GM12878 (cell line): ENCODE results near the gene COL25A1. TPM values are rescaled to one million over a fixed set of nuclear protein-coding genes. Genes with fewer than 3 reads are reported as not detected.

Source experiments
- ATAC-seq: fragments of 200-7000 bp; cut with Tn5 transposase; 3 replicates; pipeline ENCODE4 v1.9.1; 2020; ENCODE audit warnings: mild to moderate bottlenecking, moderate library complexity
- BruUV-seq: library from RNA; stranded (reverse); fragments of 400-500 nt; replicated peaks from 2 replicates; lab custom pipeline; 2021; lab: Mats Ljungman, UMichigan
- CTCF ChIA-PET: fragments of 300-600 bp; sonication (Branson Sonifier 250); formaldehyde crosslinking; extraction: SDS; loops from one replicate; lab custom pipeline; 2021; ENCODE audit warnings: inconsistent platforms; lab: Yijun Ruan, JAX
- POLR2A ChIA-PET: fragments of 350-600 bp; formaldehyde crosslinking; extraction: SDS; loops from one replicate; lab custom pipeline; 2021; ENCODE audit warnings: inconsistent platforms; lab: Charles Lee
- RAD21 ChIA-PET: fragments of 300-600 bp; sonication (Branson Sonifier 250); formaldehyde crosslinking; loops from one replicate; lab custom pipeline; 2023; ENCODE audit warnings: antibody characterized with exemption; ENCODE audit not compliant: unreplicated experiment; lab: Charles Lee
- SMC1A ChIA-PET: fragments of 300-600 bp; sonication (Branson Sonifier 250); formaldehyde crosslinking; loops from one replicate; lab custom pipeline; 2023; ENCODE audit not compliant: unreplicated experiment, uncharacterized antibody; lab: Charles Lee
- DNase-seq: peaks from one replicate; pipeline ENCODE4 v3.0.0-alpha.2; 2011; ENCODE audit warnings: low read depth, low spot score
- FAIRE-seq: peaks from 3 replicates; lab custom pipeline; 2011; peaks lifted over from hg19 to GRCh38; lab: Jason Lieb, UNC
- H2AFZ ChIP-seq: 2 replicates; pipeline ENCODE4 v1.6.0; 2011; ENCODE audit warnings: low read depth, low read length, control low read depth; ENCODE audit not compliant: control insufficient read depth
- H3K27ac ChIP-seq: 2 replicates; pipeline ENCODE4 v1.5.1; 2011; ENCODE audit warnings: control low read depth; ENCODE audit not compliant: control insufficient read depth, insufficient read depth
- H3K27me3 ChIP-seq, 2 experiments: replicated peaks in 1 of 2; 2 replicates each; pipeline versions ENCODE4 v1.6.0 to v1.6.1; 2011; ENCODE audit warnings: low read length in 1 of 2; ENCODE audit not compliant: control insufficient read depth in 2 of 2, insufficient read depth in 2 of 2
- H3K36me3 ChIP-seq, 2 experiments: 2 replicates each; pipeline ENCODE4 v1.5.1; 2011; ENCODE audit warnings: low read length in 1 of 2; ENCODE audit not compliant: control insufficient read depth in 2 of 2, insufficient read depth in 2 of 2
- H3K4me1 ChIP-seq: 2 replicates; pipeline ENCODE4 v1.6.1; 2011; ENCODE audit warnings: mild to moderate bottlenecking, low read length, moderate library complexity, mixed read lengths; ENCODE audit not compliant: control insufficient read depth, insufficient read depth
- H3K4me2 ChIP-seq: 2 replicates; pipeline ENCODE4 v1.6.0; 2011; ENCODE audit warnings: control low read depth; ENCODE audit not compliant: control insufficient read depth, insufficient read depth
- H3K4me3 ChIP-seq: fragments of 200-600 bp; sonication (generic); 2 replicates; pipeline ENCODE4 v1.5.1; 2016
- H3K79me2 ChIP-seq: 2 replicates; pipeline ENCODE4 v1.6.0; 2011; ENCODE audit warnings: low read length; ENCODE audit not compliant: control insufficient read depth, insufficient read depth
- H3K9ac ChIP-seq: 2 replicates; pipeline ENCODE4 v1.8.0; 2011; ENCODE audit warnings: low read length, control low read depth, mixed read lengths; ENCODE audit not compliant: control insufficient read depth, insufficient read depth
- H3K9me3 ChIP-seq: replicated peaks from 3 replicates; pipeline ENCODE4 v1.5.1; 2011; ENCODE audit warnings: mild to moderate bottlenecking, low read length; ENCODE audit not compliant: control insufficient read depth, insufficient read depth
- H4K20me1 ChIP-seq: 2 replicates; pipeline ENCODE4 v1.6.0; 2011; ENCODE audit not compliant: control insufficient read depth, insufficient read depth
- CBX5 ChIP-seq: sonication (generic); IDR thresholded peaks from 2 replicates; pipeline ENCODE4 v1.6.1; 2016; ENCODE audit warnings: low read depth, moderate library complexity, mild to moderate bottlenecking, inconsistent platforms
- CHD1 ChIP-seq: IDR thresholded peaks from 2 replicates; pipeline ENCODE4 v1.6.1; 2012; ENCODE audit warnings: low read depth, low read length, improper control_type of control experiment
- NFIC ChIP-seq: IDR thresholded peaks from 2 replicates; pipeline ENCODE4 v1.6.1; 2012; ENCODE audit warnings: low read depth, mild to moderate bottlenecking, inconsistent platforms, low read length, moderate library complexity
- NFYA ChIP-seq: IDR thresholded peaks from 2 replicates; pipeline ENCODE4 v1.6.1; 2011; ENCODE audit warnings: low read depth, mild to moderate bottlenecking, low read length, improper control_type of control experiment, borderline replicate concordance
- SPI1 ChIP-seq: IDR thresholded peaks from 2 replicates; pipeline ENCODE4 v1.6.1; 2011; ENCODE audit warnings: low read depth, mild to moderate bottlenecking, low read length, moderate library complexity, borderline replicate concordance; ENCODE audit not compliant: insufficient read depth
- in situ Hi-C: fragments of 300-500 bp; cut with MboI; formaldehyde crosslinking; loops from 9 replicates; pipeline ENCODE4 v1.14.3; 2018; ENCODE audit warnings: mixed read lengths
- intact Hi-C: fragments of 100-400 bp; cut with micrococcal nuclease; formaldehyde crosslinking; loops from one replicate; pipeline ENCODE4 v1.14.2; 2022; ENCODE audit not compliant: unreplicated experiment
- polyA plus RNA-seq, 11 experiments: library from polyadenylated mRNA; depleted of rRNA in 4 of 11; unstranded in 6 of 11; stranded (reverse) in 5 of 11; fragments of >200 nt; fragmentation: Nextera tagmentation in 4 of 11; fragmentation: Illumina TruSeq in 1 of 11; extraction: Ambion mirVana in 4 of 11; extraction: Trizol in 1 of 11; gene quantifications; 1 replicate in 1 of 11; 2 replicates in 10 of 11; pipeline versions ENCODE4 v1.2.1 to v1.2.3, GENCODE V29; 2011 to 2016; ENCODE audit warnings: inconsistent platforms in 2 of 11, missing spikeins in 2 of 11, low read depth in 1 of 11
- total RNA-seq, 4 experiments: library from RNA; depleted of rRNA in 3 of 4; stranded (reverse); fragments of >200 nt in 3 of 4; fragmentation: Illumina TruSeq in 1 of 4; extraction: Trizol in 1 of 4; gene quantifications; 2 replicates each; pipeline versions ENCODE4 v1.2.1 to v1.2.3, GENCODE V29; 2013 to 2021
- TF ChIP-seq, protein P1 (sequence below): fragments of 450-650 bp; IDR thresholded peaks from 2 replicates; pipeline ENCODE4 v1.6.1; 2017; ENCODE audit warnings: mild to moderate bottlenecking, moderate library complexity
- TF ChIP-seq, protein P2 (sequence below): IDR thresholded peaks from 2 replicates; pipeline ENCODE4 v1.6.1; 2012; ENCODE audit warnings: improper control_type of control experiment, low read depth, low read length; ENCODE audit not compliant: insufficient replicate concordance

The COL25A1 gene
- total and polyA plus RNA-seq, 10 of the 15 experiments (the other 5 are each of a cell fraction or from before 2014, with no cell fraction given), result 0.01 to 0.26 (median 0.12) TPM; not detected in 6

DNA sequence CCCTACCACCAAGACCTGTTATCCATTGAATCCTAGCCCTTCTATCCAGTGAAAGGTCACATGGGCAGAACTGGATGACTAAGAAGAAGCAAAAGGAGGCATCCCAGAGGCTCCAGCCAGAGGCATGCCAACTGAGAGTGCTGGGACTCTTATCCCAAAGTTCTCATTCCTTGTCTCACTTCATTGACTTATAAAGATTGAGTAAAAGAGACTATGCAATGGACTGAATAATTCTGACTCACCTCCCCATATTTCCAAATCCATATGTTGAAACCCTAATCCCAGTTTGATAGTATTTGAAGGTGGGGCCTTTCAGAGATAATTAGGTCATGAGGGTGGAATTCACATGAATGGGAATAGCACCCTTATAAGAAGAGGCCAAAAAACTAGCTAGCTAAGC lies 131.4 kb downstream of the COL25A1 start:
- Histone ChIP-seq H2AFZ (no peak overlapping the region), H3K4me2 (no peak overlapping the region), H3K9me3 (no peaks in the 10 kb centered on the region), H3K79me2 (no peaks in the 10 kb centered on the region), H3K36me3 (no peaks in the 10 kb centered on the region), H3K9ac (no peak overlapping the region), H4K20me1 (no peaks in the 10 kb centered on the region), H3K4me3 (no peak overlapping the region), H3K4me1 (no peaks in the 10 kb centered on the region), H3K27me3 (no peaks in the 10 kb centered on the region), H3K27ac (no peak overlapping the region)
- ChIA-PET POLR2A (interaction anchor here (0.5 kb wide), 1 partner anchor 136 kb away, joined by 4 read pairs; no protein-coding TSS in a partner anchor), SMC1A (no interaction called here), CTCF (no interaction called here), RAD21 (no interaction called here)
- ATAC-seq, result no peak
- in situ Hi-C loops (no loop called here), intact Hi-C loops (no loop called here)
- DNase-seq, result no peak
- TF ChIP-seq, protein P1, sequence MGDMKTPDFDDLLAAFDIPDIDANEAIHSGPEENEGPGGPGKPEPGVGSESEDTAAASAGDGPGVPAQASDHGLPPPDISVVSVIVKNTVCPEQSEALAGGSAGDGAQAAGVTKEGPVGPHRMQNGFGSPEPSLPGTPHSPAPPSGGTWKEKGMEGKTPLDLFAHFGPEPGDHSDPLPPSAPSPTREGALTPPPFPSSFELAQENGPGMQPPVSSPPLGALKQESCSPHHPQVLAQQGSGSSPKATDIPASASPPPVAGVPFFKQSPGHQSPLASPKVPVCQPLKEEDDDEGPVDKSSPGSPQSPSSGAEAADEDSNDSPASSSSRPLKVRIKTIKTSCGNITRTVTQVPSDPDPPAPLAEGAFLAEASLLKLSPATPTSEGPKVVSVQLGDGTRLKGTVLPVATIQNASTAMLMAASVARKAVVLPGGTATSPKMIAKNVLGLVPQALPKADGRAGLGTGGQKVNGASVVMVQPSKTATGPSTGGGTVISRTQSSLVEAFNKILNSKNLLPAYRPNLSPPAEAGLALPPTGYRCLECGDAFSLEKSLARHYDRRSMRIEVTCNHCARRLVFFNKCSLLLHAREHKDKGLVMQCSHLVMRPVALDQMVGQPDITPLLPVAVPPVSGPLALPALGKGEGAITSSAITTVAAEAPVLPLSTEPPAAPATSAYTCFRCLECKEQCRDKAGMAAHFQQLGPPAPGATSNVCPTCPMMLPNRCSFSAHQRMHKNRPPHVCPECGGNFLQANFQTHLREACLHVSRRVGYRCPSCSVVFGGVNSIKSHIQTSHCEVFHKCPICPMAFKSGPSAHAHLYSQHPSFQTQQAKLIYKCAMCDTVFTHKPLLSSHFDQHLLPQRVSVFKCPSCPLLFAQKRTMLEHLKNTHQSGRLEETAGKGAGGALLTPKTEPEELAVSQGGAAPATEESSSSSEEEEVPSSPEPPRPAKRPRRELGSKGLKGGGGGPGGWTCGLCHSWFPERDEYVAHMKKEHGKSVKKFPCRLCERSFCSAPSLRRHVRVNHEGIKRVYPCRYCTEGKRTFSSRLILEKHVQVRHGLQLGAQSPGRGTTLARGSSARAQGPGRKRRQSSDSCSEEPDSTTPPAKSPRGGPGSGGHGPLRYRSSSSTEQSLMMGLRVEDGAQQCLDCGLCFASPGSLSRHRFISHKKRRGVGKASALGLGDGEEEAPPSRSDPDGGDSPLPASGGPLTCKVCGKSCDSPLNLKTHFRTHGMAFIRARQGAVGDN, result no peak
- TF ChIP-seq SPI1 (no peak), NFYA (no peak), CHD1 (no peak), NFIC (no peak), CBX5 (no peak)
- TF ChIP-seq, protein P2, sequence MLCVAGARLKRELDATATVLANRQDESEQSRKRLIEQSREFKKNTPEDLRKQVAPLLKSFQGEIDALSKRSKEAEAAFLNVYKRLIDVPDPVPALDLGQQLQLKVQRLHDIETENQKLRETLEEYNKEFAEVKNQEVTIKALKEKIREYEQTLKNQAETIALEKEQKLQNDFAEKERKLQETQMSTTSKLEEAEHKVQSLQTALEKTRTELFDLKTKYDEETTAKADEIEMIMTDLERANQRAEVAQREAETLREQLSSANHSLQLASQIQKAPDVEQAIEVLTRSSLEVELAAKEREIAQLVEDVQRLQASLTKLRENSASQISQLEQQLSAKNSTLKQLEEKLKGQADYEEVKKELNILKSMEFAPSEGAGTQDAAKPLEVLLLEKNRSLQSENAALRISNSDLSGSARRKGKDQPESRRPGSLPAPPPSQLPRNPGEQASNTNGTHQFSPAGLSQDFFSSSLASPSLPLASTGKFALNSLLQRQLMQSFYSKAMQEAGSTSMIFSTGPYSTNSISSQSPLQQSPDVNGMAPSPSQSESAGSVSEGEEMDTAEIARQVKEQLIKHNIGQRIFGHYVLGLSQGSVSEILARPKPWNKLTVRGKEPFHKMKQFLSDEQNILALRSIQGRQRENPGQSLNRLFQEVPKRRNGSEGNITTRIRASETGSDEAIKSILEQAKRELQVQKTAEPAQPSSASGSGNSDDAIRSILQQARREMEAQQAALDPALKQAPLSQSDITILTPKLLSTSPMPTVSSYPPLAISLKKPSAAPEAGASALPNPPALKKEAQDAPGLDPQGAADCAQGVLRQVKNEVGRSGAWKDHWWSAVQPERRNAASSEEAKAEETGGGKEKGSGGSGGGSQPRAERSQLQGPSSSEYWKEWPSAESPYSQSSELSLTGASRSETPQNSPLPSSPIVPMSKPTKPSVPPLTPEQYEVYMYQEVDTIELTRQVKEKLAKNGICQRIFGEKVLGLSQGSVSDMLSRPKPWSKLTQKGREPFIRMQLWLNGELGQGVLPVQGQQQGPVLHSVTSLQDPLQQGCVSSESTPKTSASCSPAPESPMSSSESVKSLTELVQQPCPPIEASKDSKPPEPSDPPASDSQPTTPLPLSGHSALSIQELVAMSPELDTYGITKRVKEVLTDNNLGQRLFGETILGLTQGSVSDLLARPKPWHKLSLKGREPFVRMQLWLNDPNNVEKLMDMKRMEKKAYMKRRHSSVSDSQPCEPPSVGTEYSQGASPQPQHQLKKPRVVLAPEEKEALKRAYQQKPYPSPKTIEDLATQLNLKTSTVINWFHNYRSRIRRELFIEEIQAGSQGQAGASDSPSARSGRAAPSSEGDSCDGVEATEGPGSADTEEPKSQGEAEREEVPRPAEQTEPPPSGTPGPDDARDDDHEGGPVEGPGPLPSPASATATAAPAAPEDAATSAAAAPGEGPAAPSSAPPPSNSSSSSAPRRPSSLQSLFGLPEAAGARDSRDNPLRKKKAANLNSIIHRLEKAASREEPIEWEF, result no peak
- FAIRE-seq, result no peak
- no TSS peak for BruUV-seq
